HG03135 (cell line): ENCODE results near the gene DDX39A.
A peak's percentile ranks its signal among the peaks of the same experiment; 100 is the strongest.
"Not testable (repeated sequence)": the region's sequence is repeated elsewhere in the genome, so short reads cannot be mapped to it uniquely, and the experiment has no call there.

Source experiments
- ATAC-seq: cut with Tn5 transposase; IDR thresholded peaks from one replicate; pipeline ENCODE4 v1.9.1; 2021; ENCODE audit warnings: mild to moderate bottlenecking, moderate library complexity; ENCODE audit not compliant: unreplicated experiment

DDX39A gene

GRCh38 chr19:14419106-14419813, at the start of gene DDX39A:
TSS of gene DDX39A (minus strand) at chr19:14419341. CDS start at chr19:14413220, 6,121 bp downstream.
- ATAC-seq, result peak; percentile 81

GRCh38 chr19:14467816-14468215, 48.7 kb upstream of the DDX39A start:
- no peak for ATAC-seq

- no peak for ATAC-seq
These were observed 48.2 kb upstream of the DDX39A start for GRCh38 chr19:14467391-14467790.

GRCh38 chr19:14463747-14464146, 44.6 kb upstream of the DDX39A start:
- no peak for ATAC-seq

GRCh38 chr19:14462401-14462800, 43.3 kb upstream of the DDX39A start:
- not testable (repeated sequence) for ATAC-seq

GRCh38 chr19:14460935-14461334, 41.8 kb upstream of the DDX39A start:
- ATAC-seq, result no peak

- ATAC-seq, result no peak
These were observed 40.6 kb upstream of the DDX39A start for GRCh38 chr19:14459703-14460102.

GRCh38 chr19:14452303-14452702, 33.2 kb upstream of the DDX39A start:
- ATAC-seq, result not testable (repeated sequence)

- no peak for ATAC-seq
These were observed 31.7 kb upstream of the DDX39A start for GRCh38 chr19:14450876-14451275.

- ATAC-seq, result no peak
These were observed 31.2 kb upstream of the DDX39A start for GRCh38 chr19:14450168-14450874.

- no peak for ATAC-seq
These were observed 30.2 kb upstream of the DDX39A start for GRCh38 chr19:14449321-14449720.

- ATAC-seq, result no peak
These were observed 27.3 kb upstream of the DDX39A start for GRCh38 chr19:14446336-14447036.

- no peak for ATAC-seq
These were observed 24.6 kb upstream of the DDX39A start for GRCh38 chr19:14443632-14444216.

GRCh38 chr19:14442891-14443631, 23.9 kb upstream of the DDX39A start:
- ATAC-seq, result no peak

GRCh38 chr19:14441041-14441938, 22.1 kb upstream of the DDX39A start:
- no peak for ATAC-seq

GRCh38 chr19:14440049-14440448, 20.9 kb upstream of the DDX39A start:
- ATAC-seq, result peak; percentile 90

GRCh38 chr19:14439014-14439413, 19.9 kb upstream of the DDX39A start:
- no peak for ATAC-seq

GRCh38 chr19:14437578-14438140, 18.5 kb upstream of the DDX39A start:
- ATAC-seq, result no peak

GRCh38 chr19:14435320-14436050, 16.3 kb upstream of the DDX39A start:
- ATAC-seq, result no peak
